HEK293 (cell line): ENCODE measurements around the gene SCAF4.

Source experiments
- ZNF121 ChIP-seq: fragments of 450-650 bp; formaldehyde crosslinking; IDR thresholded peaks from 2 replicates; pipeline ENCODE4 v1.5.1; 2016; ENCODE audit warnings: missing biosample characterization, missing genetic modification characterization
- ZNF558 ChIP-seq: fragments of 450-650 bp; formaldehyde crosslinking; IDR thresholded peaks from 2 replicates; pipeline ENCODE4 v1.5.1; 2016; ENCODE audit warnings: missing biosample characterization, missing genetic modification characterization
- ZNF785 ChIP-seq: fragments of 450-650 bp; formaldehyde crosslinking; IDR thresholded peaks from 2 replicates; pipeline ENCODE4 v1.5.1; 2016; ENCODE audit warnings: missing biosample characterization, missing genetic modification characterization

DNA sequence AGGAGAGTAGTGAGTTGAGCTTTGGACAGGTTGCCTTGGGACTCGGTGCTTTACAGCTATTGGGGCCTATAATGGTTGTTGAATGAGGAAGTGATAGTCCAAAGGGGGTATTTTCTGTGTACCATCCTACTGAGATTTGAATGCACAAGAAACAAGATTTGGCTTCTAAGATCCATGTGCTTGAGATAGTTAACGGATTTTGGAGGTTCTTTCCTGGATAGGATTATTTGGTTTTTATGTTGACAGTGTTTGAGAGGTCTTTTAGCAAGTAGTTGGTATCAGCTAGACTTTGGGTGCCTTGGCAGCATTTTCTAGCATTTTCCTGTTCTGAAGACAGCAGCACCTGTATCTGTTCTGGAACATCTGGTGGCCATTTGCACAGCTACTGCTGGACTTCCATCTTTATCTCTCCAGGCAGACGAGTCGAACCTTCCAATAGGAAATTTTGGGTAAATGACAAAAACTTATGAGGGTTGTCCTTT, 3.6 kb upstream of the SCAF4 start:
- TF ChIP-seq ZNF785 (no peak), ZNF121 (tag by site-specific recombination) (no peak), ZNF558 (tag by site-specific recombination) (no peak)
